NCI-H2171 (cell line): ENCODE data around the gene NPAS3.

Experiments
- DNase-seq: peaks from one replicate; lab custom pipeline; 2025; lab: John Stamatoyannopoulos, UW

NPAS3 gene

GRCh38 chr14:33332497-33332896, 393.8 kb downstream of the NPAS3 start:
- DNase-seq, result no peak

GRCh38 chr14:33335366-33335765, 396.7 kb downstream of the NPAS3 start:
- no peak for DNase-seq

DNA sequence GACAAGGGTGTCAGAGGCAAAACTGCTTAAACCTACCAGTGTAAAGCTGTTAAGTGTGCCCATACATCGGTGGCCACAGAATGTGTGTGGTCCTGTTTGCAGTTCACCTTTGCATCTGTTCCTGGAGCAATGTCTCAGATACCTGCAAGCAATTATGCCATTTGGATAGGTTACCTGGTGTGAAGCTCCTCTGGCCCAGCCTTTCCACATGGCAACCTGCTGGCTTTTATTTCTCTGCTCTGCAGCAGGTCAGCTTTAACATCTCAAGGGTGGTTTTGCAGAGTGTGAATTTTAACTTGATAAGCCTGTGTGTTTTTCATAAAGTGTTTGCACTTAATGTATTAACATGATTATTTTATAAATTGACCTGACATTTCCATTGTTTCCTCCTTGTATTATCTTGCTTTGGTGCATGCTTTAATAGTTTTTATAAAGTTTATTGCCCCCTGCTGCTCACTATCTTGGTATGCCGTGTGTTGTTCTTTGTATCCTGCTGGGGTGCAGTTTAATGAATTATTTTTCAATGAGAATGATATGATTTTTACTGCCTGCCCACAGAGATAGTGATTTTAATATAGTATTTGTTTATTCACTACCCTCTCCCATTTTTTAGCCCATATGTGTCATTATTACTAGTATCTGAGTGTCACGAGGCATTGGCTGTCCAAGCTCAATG, 403.8 kb downstream of the NPAS3 start:
- DNase-seq, result no peak

DNA sequence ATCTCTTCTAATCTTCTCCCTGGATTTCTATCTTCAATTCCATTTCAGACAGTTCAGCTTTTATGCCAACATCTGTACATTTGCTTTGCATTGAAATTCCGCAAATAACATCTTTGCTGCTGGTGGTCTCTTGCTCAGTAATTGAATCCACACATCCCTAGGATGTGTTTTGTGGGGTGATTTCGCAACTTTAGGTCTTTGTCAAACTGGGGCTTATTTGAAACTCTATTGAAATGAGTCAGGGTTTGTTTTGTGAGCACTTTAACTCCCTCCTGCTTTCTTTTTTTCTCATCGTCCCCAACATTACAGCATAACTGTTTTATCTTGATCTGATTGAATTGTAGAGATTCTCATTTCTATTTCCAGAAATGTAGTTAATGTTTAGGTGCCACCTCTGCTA, 404.3 kb downstream of the NPAS3 start:
- DNase-seq, result no peak

DNA sequence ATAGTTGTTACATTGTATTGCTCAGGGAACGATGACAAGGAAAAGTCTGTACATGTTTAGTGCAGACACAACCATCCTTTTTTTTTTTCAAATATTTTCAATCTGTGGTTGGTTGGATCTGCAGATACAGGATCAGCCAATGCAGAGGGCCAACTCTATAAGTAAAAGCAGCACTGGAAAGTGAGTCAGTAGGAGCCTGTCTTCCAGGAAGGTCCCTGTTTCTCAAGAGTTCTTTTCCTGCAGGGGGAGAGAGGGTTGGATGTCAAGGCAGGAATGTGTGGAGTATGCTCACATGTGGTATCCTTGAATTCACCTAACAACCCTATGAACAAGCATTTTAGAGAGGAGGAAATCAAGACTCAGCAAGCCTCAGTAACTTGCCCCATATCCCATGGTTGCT, 409.1 kb downstream of the NPAS3 start:
- no peak for DNase-seq

- DNase-seq, result no peak
Measured at GRCh38 chr14:33348510-33348909, 409.8 kb downstream of the NPAS3 start.

GRCh38 chr14:33349871-33350270, 411.2 kb downstream of the NPAS3 start:
- DNase-seq, result no peak

GRCh38 chr14:33350366-33350990, 411.8 kb downstream of the NPAS3 start:
- DNase-seq, result peak; percentile 64

- DNase-seq, result no peak
Measured at GRCh38 chr14:33352821-33353220, 414.1 kb downstream of the NPAS3 start.

- no peak for DNase-seq
Measured at GRCh38 chr14:33356181-33356580, 417.5 kb downstream of the NPAS3 start.

DNA sequence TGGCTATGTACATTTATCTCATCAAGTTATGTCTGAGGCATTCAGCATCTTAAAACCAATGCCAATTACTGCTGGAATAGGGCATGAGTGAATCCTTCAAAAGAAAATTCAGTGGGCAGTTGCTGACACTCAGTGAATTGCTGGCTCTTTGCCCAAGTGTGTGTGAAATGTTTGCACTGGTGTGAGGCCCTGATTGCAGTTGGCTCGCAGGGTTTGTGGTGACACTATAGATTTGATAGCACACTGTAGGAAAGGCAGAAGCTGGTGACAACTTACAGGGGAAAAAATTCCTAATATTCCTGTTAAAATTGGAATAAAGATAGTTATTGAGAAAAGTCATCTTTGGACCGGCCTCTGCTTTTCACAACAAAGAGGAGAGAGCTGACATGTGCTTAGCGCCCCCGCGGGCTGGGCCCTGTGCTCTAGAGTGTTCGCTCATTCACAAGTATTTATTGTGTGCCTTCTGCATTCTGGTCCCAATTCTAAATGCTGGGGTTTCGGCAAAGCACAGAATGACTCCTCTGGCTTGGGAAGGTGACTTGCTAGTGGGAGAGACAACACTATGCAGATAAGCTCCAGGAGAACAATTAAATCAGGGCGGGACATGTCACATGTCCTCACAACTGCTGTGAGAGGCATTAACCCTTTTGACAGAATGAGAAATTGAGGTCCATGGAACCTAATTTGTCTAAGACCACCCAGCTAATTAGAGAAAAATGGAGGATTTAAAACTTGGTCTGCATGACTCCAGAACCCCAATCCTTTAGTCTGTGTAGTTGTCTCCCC, 418.7 kb downstream of the NPAS3 start:
- DNase-seq, result no peak

- DNase-seq, result no peak
Measured at GRCh38 chr14:33359288-33359881, 420.7 kb downstream of the NPAS3 start.

DNA sequence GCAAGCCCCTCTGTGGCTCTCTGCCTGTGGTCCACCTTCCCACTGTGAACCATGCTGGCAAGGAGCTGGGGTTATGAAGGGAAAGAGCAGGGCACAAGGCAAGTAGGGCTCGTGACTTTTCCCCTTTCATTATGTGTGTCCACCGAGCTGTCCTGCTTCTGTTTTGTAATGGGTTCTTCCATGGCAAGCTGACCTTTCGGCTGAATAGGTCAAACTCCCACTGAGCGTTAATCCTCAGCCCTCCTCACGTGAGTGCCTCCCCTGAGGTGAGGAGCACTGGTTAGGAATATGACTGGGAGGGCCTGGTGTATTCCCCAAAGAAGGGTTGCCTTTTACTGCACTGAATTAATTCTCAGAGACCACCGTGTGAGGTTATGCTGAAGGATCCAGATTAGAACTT, 424.3 kb downstream of the NPAS3 start:
- no peak for DNase-seq

DNA sequence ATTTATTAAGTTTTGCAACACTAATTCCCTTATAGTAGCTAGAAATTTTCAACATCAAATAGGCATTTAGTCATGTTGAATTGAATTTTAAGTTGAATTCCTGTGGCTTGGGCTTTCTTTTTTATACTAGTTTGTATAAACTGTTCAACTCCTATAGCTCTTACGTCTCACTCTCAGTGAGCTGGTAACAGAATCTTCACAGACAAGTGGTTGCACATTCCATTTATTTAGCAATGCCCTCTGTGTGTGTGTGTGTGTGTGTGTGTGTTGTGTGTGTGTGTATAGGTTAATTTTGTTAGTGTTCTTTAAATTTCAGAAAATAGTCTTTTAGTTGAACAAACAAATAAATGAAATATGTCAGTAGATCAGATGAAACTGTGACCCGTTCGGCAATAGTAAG, 425.0 kb downstream of the NPAS3 start:
- no peak for DNase-seq

GRCh38 chr14:33364466-33364865, 425.8 kb downstream of the NPAS3 start:
- DNase-seq, result no peak

DNA sequence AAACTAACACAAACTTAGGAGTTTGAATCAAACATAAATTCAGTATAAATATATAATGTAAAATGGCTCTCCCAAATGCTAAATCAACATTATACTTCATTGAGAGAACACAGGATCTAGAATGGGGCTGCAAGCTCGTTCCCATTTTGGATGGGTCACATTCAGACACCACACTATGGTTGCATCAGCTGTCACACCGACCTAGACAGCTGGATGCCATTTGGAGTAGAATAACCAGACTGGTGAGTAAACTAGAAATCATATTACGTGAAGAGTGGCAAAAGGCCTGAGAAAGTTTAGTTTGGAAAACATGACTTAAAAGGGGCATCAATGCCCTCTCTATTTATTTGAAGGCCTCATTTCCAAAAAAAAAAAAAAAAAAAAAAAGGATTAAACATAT, 430.4 kb downstream of the NPAS3 start:
- no peak for DNase-seq

- DNase-seq, result no peak
Measured at GRCh38 chr14:33369972-33370371, 431.3 kb downstream of the NPAS3 start.

GRCh38 chr14:33370426-33370825, 431.7 kb downstream of the NPAS3 start:
- DNase-seq, result no peak

DNA sequence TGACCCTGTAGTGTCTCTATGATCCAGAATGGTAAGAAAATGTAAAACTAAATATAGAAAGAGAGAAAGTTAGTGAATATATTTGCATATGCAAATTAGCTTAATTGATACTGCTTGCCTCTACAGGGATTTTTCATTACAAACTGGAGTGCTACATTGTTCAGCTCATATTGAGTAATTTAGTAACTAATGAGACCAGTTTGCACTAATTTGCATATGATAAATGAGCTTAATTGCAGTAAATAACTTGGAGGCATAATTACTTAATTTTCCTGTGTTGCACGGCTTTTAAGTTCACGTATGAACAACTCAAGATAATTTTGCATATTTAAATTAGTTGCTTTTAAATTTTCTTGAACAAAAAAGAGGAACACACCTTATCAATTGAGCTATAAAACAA, 436.5 kb downstream of the NPAS3 start:
- no peak for DNase-seq

GRCh38 chr14:33375786-33376185, 437.1 kb downstream of the NPAS3 start:
- no peak for DNase-seq

DNA sequence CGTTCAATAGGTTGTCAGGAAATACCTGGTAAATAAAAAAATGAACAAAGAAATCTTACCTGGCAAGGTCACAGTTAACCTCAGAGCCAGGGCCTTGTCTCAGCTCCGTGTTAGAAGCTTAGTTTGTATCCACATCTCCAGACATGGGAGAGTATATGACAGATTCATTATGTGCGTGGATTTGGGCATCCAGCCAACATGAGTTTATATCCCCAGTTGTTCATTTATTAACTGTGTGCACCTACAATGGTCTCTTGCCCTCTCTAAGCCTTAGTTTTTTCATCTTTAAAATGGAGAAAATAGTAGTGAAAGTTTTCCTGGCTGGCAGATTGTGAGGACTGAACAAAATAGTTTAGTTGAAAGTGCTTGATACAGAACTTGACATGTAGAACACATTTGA, 437.8 kb downstream of the NPAS3 start:
- DNase-seq, result no peak

DNA sequence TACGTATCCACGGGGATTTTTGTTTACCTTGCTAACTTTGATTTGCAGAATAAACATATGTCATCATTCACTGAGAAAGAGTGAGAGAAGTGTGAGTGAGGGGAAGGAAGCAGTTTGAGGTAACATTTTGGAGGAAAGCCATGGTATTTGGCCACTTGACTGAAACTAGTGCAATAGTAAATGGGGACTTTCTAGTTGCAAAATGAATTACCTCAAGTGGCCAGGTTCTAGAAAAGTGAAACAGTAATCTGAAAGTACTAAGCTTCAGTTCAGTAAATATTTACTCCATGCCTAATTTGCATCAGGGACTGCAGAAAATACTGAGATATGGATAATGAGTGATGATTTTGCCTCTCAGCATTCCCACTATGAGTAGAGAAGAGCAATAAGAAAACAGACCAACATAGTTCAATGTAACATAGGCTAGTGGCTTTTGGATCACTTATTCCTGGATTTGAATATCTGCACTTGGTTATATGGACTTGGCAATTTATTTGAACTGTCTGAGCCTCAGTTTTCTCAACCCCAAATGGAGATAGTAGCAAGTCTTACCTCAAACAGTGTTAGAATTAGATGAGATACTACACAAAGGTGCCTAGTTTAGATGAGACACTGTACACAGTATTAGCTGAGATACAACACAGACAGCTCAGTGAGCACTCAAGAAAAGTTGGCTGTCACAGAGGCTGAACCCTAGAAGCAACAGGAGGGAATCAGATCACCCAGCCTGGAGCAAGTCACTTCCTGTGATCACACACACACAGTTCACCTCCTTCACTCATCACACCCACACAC, 439.1 kb downstream of the NPAS3 start:
- no peak for DNase-seq
